ENCODE measurements around the gene DKK1.

Gene DKK1, protein sequence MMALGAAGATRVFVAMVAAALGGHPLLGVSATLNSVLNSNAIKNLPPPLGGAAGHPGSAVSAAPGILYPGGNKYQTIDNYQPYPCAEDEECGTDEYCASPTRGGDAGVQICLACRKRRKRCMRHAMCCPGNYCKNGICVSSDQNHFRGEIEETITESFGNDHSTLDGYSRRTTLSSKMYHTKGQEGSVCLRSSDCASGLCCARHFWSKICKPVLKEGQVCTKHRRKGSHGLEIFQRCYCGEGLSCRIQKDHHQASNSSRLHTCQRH

DNA sequence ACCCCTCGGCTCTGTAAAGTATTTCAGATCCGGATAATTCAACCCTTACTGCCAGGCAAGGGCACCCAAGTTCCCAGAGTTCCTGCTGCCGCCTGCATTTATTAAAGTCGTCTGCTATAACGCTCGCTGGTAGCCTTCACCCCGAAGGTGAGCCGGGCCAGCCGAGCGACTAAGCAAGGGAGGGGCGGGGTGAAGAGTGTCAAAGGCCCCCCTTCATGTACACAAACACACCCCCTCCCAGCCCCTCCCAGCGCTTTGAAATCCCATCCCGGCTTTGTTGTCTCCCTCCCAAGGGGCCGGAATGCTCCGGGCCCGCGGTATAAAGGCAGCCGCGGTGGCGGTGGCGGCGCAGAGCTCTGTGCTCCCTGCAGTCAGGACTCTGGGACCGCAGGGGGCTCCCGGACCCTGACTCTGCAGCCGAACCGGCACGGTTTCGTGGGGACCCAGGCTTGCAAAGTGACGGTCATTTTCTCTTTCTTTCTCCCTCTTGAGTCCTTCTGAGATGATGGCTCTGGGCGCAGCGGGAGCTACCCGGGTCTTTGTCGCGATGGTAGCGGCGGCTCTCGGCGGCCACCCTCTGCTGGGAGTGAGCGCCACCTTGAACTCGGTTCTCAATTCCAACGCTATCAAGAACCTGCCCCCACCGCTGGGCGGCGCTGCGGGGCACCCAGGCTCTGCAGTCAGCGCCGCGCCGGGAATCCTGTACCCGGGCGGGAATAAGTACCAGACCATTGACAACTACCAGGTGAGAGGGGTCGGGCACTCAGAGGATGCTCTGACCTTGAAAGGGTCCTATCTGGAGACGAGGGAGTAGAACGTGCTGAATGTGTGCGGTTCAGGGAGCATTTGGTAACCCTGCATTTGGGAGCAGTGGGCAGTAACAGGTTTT, at the start of gene DKK1:
DKK1 (plus strand) TSS at position 349 of the 889 bp plus-strand sequence; CDS start at position 503, 154 bp downstream.
- DNase-seq (ENCODE audit: low read depth) = no peak

DNA sequence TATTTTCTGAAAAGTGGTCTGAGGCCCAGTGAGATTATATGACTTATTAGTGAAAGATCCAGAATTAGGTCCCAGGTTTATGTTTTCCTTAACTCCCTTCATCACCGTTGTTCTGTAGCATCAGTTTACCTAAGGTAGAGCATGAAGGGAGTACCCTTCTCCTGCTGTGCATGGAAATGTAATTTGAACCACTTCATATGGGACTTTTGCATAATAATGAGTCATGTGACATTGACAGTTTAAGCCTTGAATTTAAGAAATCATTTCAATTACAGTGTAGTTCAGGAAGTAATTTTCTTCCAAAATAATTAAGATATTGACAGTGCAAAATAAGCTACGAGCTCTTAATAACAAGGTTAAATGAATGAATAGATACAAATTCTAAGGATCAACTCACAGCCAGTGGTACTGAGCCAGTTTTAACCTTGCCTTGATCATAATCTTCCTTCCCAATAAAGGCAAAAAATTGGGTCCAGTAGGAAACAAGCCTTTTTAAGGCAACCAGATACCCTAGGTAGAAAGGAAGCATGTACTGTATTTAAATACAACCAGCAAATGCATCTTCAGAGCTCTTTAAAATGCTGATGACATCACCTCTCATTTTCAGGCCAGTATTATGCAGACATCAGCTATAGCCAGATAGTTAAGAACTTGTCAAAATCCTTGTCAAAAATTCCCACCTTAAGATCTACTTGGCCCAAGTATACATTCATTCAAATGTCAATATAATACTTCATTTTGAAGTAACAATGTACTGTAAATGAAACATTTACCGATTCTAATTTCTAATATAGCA, 48.8 kb upstream of the DKK1 start:
- no peak for DNase-seq (ENCODE audit: low read depth)

DNA sequence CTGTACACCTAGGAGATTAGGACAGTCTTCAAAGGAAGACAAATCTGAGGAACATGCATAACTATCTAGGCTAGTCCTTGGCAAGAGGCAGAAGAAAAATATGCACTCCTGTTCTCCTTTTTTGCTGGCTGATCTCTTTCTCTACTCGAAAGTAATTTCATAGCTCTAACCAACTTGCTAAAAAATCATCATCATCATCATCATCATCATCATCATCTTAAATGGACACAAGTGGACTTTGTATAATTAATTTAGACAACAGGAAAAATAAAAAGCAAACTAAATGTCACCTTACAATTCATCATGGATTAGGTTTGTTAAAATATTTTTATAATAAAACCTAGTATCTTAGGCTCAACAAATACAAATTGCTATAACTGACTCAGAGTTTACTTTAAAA, 47.2 kb upstream of the DKK1 start:
- DNase-seq (ENCODE audit: low read depth) = no peak

DNA sequence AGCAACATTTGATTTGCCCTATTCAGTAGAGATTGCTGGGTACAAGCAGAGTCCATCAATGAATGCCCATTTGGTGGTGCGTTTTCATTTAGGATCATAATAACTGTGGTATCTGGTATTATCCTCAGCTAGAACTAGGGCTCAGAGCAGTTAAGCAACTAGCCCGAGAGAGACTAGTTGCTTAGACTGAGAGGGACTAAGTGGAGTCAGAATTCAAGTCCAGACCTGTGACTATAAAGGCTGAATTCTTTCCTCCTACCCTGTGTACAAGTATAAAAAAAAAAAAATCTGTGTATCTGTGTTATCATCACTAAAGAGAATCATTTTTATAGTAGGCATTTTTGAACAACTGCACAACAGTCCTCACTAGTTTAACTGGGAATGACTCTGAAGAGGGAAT, 45.3 kb upstream of the DKK1 start:
- DNase-seq (ENCODE audit: low read depth) = no peak

DNA sequence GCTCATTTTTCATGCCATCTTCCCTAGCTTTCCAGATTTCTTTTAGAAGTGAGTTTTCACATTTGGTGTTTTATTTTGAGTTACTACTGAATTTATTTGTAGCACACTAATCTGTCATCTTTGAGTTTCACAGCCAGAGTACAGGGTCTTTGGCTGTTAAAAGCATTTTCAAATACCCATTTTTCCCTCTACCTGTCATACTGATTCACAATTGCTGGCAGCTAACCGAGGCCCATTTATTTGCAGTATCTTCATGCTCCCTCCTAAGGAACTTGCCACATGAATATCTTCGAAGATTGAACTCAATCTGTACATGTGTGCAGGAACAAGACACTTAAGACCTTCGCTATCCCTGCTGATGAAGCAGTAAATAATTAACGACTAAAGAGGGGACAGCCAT, 44.8 kb upstream of the DKK1 start:
- DNase-seq (ENCODE audit: low read depth) = no peak

DNA sequence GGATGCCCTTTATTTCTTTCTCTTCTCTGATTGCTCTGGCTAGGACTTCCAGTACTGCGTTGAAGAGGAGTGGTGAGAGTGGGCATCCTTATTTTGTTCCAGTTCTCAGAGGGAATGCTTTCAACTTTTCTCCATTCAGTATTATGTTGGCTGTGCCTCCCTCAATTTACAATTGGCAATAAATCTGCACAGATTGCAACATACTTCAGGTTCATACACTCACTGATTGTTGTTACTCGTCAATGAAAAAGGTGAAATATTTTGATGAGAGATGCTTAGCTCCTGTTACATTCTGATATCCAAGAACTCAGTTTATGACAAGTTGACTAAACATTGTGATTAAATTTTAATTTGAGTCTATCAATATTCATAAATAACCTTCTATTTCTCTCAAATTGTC, 37.9 kb upstream of the DKK1 start:
- no peak for DNase-seq (ENCODE audit: low read depth)

DNA sequence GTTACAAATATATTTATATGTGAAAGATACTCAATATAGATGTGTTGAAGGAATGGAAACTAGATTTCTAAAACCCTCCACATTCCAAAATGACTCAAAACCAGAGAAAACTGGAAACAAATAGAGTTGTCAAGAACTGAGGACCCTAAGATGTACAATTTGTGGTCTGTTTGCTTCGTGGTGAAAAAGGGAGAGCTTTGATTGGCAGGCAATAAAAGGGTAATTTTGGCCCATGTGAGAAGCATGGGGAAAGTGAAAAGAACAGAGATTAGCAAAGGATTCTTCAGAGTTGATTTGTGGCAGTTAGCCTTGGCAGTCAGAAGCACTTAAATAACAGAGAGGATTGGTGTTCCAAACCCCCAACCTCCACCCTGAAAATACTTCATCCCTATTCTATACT, 37.1 kb upstream of the DKK1 start:
- DNase-seq (ENCODE audit: low read depth) = no peak

DNA sequence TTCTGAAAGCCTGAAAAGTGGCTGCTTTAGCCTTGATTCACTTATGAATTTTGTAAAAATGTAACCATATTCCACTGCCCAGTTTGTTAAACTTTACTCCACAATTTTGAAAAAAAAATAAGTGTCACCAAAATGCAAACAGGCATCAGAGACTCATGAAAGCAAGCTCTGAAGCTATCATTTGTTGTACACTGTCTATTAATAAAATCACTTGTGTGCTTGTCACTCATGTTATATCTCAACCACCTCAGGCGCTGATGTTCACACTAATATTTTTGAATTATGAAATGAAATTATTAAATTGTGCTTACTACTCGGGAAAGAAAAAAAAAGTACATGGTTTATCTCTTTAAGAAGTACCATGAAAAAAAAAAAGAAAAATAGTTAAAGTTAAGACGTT, 34.5 kb upstream of the DKK1 start:
- no peak for DNase-seq (ENCODE audit: low read depth)

DNA sequence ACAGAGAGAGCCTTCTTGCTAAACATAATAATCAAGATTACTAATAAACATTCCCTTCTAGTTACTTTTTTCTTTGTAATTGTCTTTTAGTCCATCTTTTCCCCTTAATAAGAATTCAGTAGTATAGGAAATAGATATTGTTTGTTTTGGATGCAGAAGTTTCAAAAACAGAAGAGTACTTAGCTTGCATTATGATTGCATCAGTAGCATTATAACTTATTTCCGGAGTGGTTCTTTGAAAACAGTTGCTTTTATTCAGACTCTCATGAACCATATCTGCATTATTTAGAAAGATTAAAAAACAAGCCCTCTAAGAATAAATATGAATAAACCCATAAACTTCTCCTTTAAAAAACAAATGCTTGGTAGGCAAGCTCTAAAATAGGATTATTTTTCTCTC, 34.0 kb upstream of the DKK1 start:
- DNase-seq (ENCODE audit: low read depth) = no peak

DNA sequence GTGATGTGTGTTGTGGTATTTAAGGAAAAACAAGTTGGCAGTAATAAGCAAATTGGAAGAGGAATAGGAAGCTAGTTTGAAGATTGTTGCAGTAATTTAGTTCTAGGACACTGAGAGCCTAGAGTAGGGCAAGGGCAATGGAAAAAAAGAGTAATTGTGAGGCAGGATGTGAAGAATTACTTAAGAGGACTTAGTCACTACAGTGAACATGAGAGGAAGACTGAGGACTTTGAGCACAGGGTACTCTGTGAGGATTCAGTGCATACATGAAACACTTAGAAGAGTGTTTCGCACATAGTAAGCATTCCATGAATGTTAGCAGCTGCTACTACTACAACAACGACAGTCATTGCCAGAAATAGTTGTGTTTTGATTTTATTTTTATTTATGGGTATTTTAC, 30.9 kb upstream of the DKK1 start:
- no peak for DNase-seq (ENCODE audit: low read depth)

DNA sequence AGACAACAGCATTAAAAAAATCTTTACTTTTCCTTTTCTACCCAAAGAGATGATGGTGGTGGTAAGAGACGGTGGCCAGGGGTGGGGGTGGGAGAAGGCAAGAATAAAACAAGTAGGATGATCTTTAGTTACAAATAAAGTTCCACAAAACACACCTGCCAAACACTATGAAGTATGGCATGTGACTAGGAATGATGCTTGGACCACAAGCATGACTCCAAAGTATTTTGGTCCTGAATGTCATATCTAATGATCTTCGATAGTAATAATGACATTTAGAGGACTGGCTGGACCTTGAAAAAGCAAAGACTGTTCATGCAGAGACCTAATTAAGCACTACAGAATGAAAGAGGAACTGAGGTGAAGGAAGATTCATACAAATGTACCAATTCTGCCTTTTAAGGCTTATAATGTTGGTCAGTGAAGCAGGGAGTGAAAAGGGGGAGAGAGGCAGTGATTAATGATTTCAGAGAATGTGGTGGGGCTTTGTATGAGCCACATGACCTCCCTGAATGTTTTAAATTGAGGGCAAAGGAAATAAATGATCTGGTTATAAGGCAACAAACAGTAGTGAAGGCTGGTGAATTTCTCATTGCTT, 29.6 kb upstream of the DKK1 start:
- no peak for DNase-seq (ENCODE audit: low read depth)

DNA sequence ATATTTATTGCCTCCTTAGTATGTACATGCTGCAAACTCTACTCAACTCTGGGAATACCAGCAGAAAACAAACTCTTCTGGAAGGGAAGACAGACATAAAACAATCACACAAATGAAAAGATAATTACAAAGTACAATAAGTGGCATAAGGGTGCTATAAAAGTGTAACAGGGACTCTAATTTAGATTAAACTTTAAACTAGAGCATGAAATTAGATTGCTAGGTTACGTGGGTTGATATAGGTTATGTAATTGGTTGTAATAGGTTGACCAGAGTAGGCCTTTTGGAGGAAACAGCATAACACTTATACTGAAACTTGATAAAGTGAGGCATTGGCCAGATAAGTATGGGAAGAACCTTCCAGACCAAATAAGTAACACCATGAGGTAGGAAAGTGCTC, 26.2 kb upstream of the DKK1 start:
- DNase-seq (ENCODE audit: low read depth) = no peak

DNA sequence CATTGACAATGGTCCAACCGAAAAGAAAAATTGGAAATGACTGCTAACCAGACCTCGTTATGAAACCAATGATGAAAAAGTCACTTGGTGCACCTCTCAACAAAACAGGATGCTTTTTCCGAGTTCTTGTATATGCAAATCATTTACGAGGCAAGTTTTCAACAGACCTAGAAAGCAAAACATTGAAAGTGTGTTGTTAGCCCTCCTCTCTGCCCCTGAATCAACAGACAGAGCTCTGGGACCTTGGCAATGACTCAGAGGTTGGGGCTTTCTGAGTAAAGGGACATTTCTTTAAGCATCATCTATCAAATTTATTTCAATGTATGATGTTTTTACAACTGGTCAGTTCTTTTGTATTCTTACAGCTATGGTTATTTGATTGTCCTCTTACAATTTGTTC, 16.3 kb upstream of the DKK1 start:
- DNase-seq (ENCODE audit: low read depth) = no peak

DNA sequence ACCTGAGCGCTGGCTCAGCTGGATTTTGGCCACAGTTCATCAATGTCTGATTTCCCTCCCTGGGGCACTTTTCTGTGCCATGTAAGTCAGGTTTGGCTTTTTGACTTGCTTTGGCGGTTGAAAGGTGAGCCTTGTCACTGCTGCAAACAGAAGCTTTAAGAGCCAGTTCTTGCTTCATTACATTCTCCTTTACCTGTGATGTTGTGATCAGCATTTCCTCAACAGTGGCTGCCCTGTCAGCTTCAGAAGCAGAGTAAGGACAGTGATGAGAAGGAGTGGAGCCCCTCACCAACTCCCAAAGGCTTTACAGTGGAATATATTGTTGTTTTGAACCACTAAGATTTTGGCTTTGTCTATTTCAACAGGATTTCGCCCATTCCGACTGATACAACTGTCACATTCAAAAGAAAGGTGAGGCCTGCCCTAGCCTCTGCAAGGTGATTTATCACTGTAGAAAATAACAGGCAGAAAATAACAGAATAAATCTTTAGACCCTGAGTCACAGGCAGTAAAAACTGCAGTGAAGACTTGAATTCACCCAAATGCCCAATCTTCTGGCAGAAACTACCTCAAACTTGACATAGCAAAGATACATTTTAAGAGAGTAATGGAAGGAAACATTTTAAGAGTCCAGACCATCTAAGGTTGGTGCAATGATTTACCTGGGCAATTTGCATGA, 13.3 kb upstream of the DKK1 start:
- no peak for DNase-seq (ENCODE audit: low read depth)

DNA sequence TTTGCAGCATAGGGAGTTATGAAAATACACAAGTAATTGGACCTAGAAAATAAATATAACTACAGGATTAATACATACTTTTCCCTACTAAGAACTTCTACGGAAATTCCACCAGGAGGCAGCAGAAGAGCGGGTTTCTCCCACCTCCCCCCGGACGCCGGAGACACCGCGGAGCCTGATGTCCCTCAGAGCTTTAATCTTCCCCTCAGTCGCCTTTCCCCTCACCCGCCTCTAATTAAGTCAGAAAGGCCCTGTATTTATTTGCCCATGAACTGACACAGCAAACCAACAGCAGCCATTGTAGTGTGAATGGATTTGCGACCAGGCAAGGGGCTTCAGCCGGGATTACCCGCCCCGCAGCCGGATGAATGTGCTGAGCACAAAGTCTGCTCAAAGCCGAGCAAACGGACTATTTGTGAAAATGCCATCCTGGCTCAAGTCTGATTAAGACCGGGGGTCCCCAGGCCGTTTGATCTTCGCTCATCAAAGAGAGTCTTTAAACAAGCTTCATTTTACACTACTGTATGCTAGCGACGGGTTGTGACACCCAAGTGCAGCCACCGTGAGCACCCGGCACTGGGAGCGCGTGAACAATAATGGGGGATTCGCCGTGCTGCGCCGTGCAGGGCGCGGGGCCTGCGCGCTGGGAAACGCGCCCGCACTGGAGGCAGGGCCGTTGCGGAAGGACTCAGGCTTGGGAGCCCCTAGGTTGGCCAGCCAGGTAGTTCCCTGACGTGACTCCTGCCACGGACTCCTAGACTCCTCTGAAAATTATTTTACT, 5.6 kb upstream of the DKK1 start:
- no peak for DNase-seq (ENCODE audit: low read depth)

DNA sequence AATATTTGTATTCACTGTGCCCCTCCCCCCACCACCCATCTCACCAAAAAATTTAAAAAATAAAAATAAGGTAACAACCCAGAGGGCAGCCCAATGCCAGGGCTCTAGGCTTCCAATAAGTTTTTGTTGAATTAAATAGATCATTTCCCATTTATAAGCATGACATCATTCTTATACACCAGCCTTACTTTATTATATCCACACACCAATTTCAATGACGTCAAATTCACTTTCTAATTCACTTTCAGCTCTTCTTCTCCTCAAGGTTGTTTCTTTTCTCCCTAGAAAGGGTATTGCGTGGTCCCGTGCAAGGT, 1.2 kb upstream of the DKK1 start:
- DNase-seq (ENCODE audit: low read depth) = no peak

DNA sequence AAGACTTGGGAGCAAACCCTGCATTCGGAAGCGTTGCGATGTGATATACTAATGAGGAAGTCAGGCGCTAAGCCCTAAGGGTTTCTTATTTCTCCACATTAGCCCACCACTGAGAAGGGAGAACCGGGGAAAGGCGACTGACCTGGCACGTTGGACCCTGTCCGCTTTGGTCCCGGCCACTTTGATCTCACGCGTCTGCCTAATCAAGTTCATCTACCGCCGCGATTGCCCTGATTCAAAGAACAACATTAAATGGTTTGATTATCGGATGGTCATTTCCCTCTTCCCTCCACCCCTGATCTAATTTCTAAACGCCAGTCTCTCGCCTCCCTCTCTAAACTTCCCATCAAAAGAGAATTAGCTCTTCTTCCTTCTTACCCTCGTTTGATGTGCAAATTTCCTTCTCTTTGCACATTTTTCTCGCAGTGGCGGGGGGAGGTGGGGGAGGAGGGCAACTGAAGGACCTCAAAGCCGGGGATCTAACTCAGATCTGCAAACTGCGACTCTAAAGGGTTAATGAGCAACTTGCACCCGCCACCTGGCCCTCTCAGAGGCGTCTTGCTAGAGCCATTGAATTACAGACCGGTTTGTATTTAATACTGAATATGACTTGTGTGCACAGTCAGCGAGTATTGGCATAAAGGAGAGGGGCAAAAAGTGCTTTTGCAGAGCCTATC, 687 bp upstream of the DKK1 start:
- DNase-seq (ENCODE audit: low read depth) = no peak

DNA sequence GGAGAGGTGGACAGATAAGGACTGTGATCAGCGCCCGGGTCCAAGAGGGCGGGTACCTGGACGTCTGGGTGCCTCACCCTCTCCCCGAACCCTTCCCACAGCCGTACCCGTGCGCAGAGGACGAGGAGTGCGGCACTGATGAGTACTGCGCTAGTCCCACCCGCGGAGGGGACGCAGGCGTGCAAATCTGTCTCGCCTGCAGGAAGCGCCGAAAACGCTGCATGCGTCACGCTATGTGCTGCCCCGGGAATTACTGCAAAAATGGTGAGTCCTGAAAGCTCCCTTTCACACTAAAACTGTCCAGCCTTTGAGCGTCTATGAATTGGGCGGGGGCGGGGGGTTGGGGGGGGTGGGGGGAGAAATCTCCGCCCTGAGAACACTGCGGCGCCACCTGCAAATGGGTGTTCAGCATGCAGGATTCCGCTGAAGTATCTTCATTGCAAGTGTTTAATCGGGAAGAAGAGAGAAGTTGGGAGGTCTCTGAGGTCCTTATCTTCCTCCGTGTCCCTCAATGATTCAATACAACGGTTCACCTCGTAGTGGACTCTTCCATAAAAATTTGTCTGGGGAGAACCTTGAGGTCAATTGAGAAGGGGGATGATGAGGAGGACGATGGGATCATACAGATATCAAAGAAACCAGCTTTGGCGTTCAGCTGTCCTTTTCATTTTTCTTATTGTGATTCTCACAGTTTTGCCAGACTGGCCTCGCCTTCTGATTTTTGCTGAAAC, 906 bp downstream of the DKK1 start:
- no peak for DNase-seq (ENCODE audit: low read depth)

DNA sequence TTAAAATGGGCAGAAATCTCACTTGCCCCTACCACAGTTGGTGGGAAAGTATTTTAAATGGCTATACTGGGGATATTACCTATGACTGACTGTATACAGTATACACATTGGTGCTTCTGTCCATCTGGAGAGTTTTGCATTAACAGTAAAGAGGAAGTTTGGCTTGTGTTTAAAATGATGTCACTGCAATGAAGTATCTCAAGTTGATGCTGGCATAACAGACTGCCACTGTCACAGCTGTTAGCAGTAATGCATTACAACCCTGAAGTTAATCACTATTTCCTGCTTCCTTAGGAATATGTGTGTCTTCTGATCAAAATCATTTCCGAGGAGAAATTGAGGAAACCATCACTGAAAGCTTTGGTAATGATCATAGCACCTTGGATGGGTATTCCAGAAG, 1.9 kb downstream of the DKK1 start:
- no peak for DNase-seq (ENCODE audit: low read depth)

DNA sequence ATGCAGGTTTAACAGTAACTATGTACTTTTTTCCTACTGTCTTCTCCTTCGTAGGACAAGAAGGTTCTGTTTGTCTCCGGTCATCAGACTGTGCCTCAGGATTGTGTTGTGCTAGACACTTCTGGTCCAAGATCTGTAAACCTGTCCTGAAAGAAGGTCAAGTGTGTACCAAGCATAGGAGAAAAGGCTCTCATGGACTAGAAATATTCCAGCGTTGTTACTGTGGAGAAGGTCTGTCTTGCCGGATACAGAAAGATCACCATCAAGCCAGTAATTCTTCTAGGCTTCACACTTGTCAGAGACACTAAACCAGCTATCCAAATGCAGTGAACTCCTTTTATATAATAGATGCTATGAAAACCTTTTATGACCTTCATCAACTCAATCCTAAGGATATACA, 2.4 kb downstream of the DKK1 start:
- DNase-seq (ENCODE audit: low read depth) = no peak
